H9 (cell line): ENCODE measurements around the gene AHDC1. TPM values are rescaled to one million over a fixed set of nuclear protein-coding genes. Genes with fewer than 3 reads are reported as not detected.

Source experiments
- DNase-seq: peaks from one replicate; pipeline ENCODE4 v3.0.0-alpha.2; 2017
- H2AFZ ChIP-seq: one replicate; pipeline ENCODE4 v1.6.1; 2013; ENCODE audit warnings: mild to moderate bottlenecking, low read length, control low read depth, moderate library complexity
- H2AK5ac ChIP-seq: 2 replicates; pipeline ENCODE4 v1.6.1; 2013; ENCODE audit warnings: low read length, control low read depth, mixed read lengths; ENCODE audit not compliant: insufficient read length
- H2BK120ac ChIP-seq: one replicate; pipeline ENCODE4 v1.6.1; 2013; ENCODE audit warnings: low read depth, mild to moderate bottlenecking, low read length, control low read depth, inconsistent platforms; ENCODE audit not compliant: poor library complexity, severe bottlenecking
- H2BK12ac ChIP-seq: 2 replicates; pipeline ENCODE4 v1.6.1; 2013; ENCODE audit warnings: low read length, control low read depth, mixed read lengths, low read depth; ENCODE audit not compliant: insufficient read length
- H2BK15ac ChIP-seq: 2 replicates; pipeline ENCODE4 v1.6.1; 2013; ENCODE audit warnings: low read depth, low read length, control low read depth
- H2BK20ac ChIP-seq: one replicate; pipeline ENCODE4 v1.6.1; 2013; ENCODE audit warnings: low read depth, mild to moderate bottlenecking, low read length, control low read depth, inconsistent platforms; ENCODE audit not compliant: poor library complexity, severe bottlenecking
- H2BK5ac ChIP-seq: 2 replicates; pipeline ENCODE4 v1.6.1; 2013; ENCODE audit warnings: low read length, control low read depth, mixed read lengths; ENCODE audit not compliant: insufficient read length
- H3K14ac ChIP-seq: 2 replicates; pipeline ENCODE4 v1.6.1; 2013; ENCODE audit warnings: low read length, control low read depth; ENCODE audit not compliant: insufficient read depth
- H3K18ac ChIP-seq: 2 replicates; pipeline ENCODE4 v1.6.1; 2013; ENCODE audit warnings: low read depth, mild to moderate bottlenecking, mixed read lengths, low read length, control low read depth; ENCODE audit not compliant: insufficient read length
- H3K23ac ChIP-seq: 2 replicates; pipeline ENCODE4 v1.6.1; 2013; ENCODE audit warnings: low read length, control low read depth, mixed read lengths, low read depth; ENCODE audit not compliant: insufficient read length
- H3K23me2 ChIP-seq: 2 replicates; pipeline ENCODE4 v1.6.1; 2013; ENCODE audit warnings: low read depth, mild to moderate bottlenecking, mixed read lengths, low read length, control low read depth; ENCODE audit not compliant: insufficient read length, poor library complexity, severe bottlenecking
- H3K27ac ChIP-seq: 2 replicates; pipeline ENCODE4 v1.5.1; 2013; ENCODE audit warnings: low read length, control low read depth, mixed read lengths, low read depth; ENCODE audit not compliant: insufficient read length
- H3K27me3 ChIP-seq: 2 replicates; pipeline ENCODE4 v1.6.1; 2013; ENCODE audit warnings: low read length, control low read depth, inconsistent platforms; ENCODE audit not compliant: insufficient read depth
- H3K4ac ChIP-seq: 2 replicates; pipeline ENCODE4 v1.6.1; 2013; ENCODE audit warnings: low read depth, mild to moderate bottlenecking, control low read depth, inconsistent platforms, low read length, moderate library complexity
- H3K4me1 ChIP-seq: 2 replicates; pipeline ENCODE4 v1.6.1; 2013; ENCODE audit warnings: low read length, control low read depth, inconsistent platforms; ENCODE audit not compliant: insufficient read depth
- H3K4me2 ChIP-seq: 2 replicates; pipeline ENCODE4 v1.6.1; 2013; ENCODE audit warnings: low read length, control low read depth, mixed read lengths; ENCODE audit not compliant: insufficient read length, insufficient read depth
- H3K56ac ChIP-seq: 2 replicates; pipeline ENCODE4 v1.6.1; 2013; ENCODE audit warnings: low read depth, mild to moderate bottlenecking, mixed read lengths, low read length, control low read depth; ENCODE audit not compliant: insufficient read length
- H3K79me1 ChIP-seq: 2 replicates; pipeline ENCODE4 v1.6.1; 2013; ENCODE audit warnings: low read depth, mild to moderate bottlenecking, moderate library complexity, low read length, control low read depth, inconsistent platforms; ENCODE audit not compliant: insufficient read depth, poor library complexity, severe bottlenecking
- H3K79me2 ChIP-seq: 2 replicates; pipeline ENCODE4 v1.6.1; 2013; ENCODE audit warnings: low read length, control low read depth, inconsistent platforms; ENCODE audit not compliant: insufficient read depth
- H3K9ac ChIP-seq: 2 replicates; pipeline ENCODE4 v1.6.1; 2013; ENCODE audit warnings: low read length, control low read depth, mixed read lengths; ENCODE audit not compliant: insufficient read length; ENCODE audit errors: extremely low read depth
- H3K9me3 ChIP-seq: one replicate; pipeline ENCODE4 v1.6.1; 2013; ENCODE audit warnings: low read depth, low read length, inconsistent platforms; ENCODE audit not compliant: control insufficient read depth
- H3T11ph ChIP-seq: one replicate; pipeline ENCODE4 v1.6.1; 2013; ENCODE audit warnings: mild to moderate bottlenecking, low read length, control low read depth, inconsistent platforms
- H4K20me1 ChIP-seq: one replicate; pipeline ENCODE4 v1.6.1; 2013; ENCODE audit not compliant: control insufficient read depth, insufficient read length, insufficient read depth
- H4K5ac ChIP-seq: 2 replicates; pipeline ENCODE4 v1.6.1; 2013; ENCODE audit warnings: low read depth, mild to moderate bottlenecking, mixed read lengths, low read length, control low read depth; ENCODE audit not compliant: insufficient read length
- H4K8ac ChIP-seq: replicated peaks from 2 replicates; pipeline ENCODE4 v1.6.1; 2013; ENCODE audit warnings: low read length, control low read depth, mixed read lengths, low read depth; ENCODE audit not compliant: insufficient read length
- H4K91ac ChIP-seq: 2 replicates; pipeline ENCODE4 v1.6.1; 2013; ENCODE audit warnings: low read depth, mild to moderate bottlenecking, moderate library complexity, mixed read lengths, low read length, control low read depth; ENCODE audit not compliant: insufficient read length
- H3K27ac Mint-ChIP-seq, 3 experiments: 2 replicates in 2 of 3; 3 replicates in 1 of 3; pipeline ENCODE4 v1.8.0; 2020 to 2021; ENCODE audit warnings: mixed read lengths in 3 of 3, mild to moderate bottlenecking in 1 of 3, moderate library complexity in 1 of 3
- H3K27me3 Mint-ChIP-seq: 2 replicates; pipeline ENCODE4 v1.8.0; 2021; ENCODE audit warnings: low read depth, mild to moderate bottlenecking, moderate library complexity, mixed read lengths
- H3K36me3 Mint-ChIP-seq, 3 experiments: 2 replicates in 2 of 3; 3 replicates in 1 of 3; pipeline ENCODE4 v1.8.0; 2020 to 2021; ENCODE audit warnings: low read depth in 3 of 3, mixed read lengths in 3 of 3; ENCODE audit not compliant: insufficient read depth in 1 of 3
- H3K4me1 Mint-ChIP-seq, 2 experiments: 2 replicates each; pipeline ENCODE4 v1.8.0; 2020; ENCODE audit warnings: mixed read lengths in 2 of 2
- H3K4me3 Mint-ChIP-seq, 2 experiments: 2 replicates in 1 of 2; 3 replicates in 1 of 2; pipeline ENCODE4 v1.8.0; 2020 to 2021; ENCODE audit warnings: mild to moderate bottlenecking in 2 of 2, mixed read lengths in 2 of 2, moderate library complexity in 1 of 2
- H3K9me3 Mint-ChIP-seq, 2 experiments: 2 replicates in 1 of 2; 3 replicates in 1 of 2; pipeline ENCODE4 v1.8.0; 2020; ENCODE audit warnings: mild to moderate bottlenecking in 2 of 2, mixed read lengths in 2 of 2, moderate library complexity in 1 of 2
- CTCF ChIP-seq: fragments of 200-600 bp; sonication (generic); conservative IDR thresholded peaks from 3 replicates; pipeline ENCODE4 v1.8.0; 2021; ENCODE audit warnings: antibody characterized with exemption, mild to moderate bottlenecking
- WGBS: extraction: QIAGEN DNeasy Blood & Tissue Kit; methylation state at CpG from one replicate; pipeline ENCODE4 v1.1.7; 2013; ENCODE audit warnings: missing lambda C conversion rate, low lambda C conversion rate, mixed read lengths; ENCODE audit not compliant: insufficient read length; ENCODE audit errors: extremely low coverage; 5-methylcytosine and 5-hydroxymethylcytosine counted together
- total RNA-seq: library from RNA; stranded (reverse); gene quantifications from 2 replicates; pipeline ENCODE4 v1.2.1, GENCODE V29; 2021

Gene AHDC1
- total RNA-seq, 1 experiment from 2014 or later = 29.4 TPM

GRCh38 chr1:27521861-27522431, 82.0 kb downstream of the AHDC1 start:
- H2AFZ ChIP-seq = no peak overlapping the region
- no peak overlapping the region for H3K9ac ChIP-seq
- Mint-ChIP-seq H3K36me3 (no peaks in the 10 kb centered on the region; a peak in 1 of 7 replicates), H3K4me1 (peaks cover 58 to 70% of the 10 kb centered on the region in 2 experiments), H3K4me3 (no peak overlapping the region; a peak in 2 of 5 replicates), H3K27me3 (peaks cover 4% of the 10 kb centered on the region; the same call in 1 of the 2 replicates), H3K9me3 (no peaks in the 10 kb centered on the region; a peak in 2 of 5 replicates), H3K27ac (peak overlapping the region in 2 of 3 experiments; percentile 22 to 57; a peak in 2 of 7 replicates)
- no peak overlapping the region for H2BK12ac ChIP-seq
- no peak overlapping the region for H2AK5ac ChIP-seq
- H3K27ac ChIP-seq = no peak overlapping the region
- no peaks in the 10 kb centered on the region for H3K9me3 ChIP-seq
- no peaks in the 10 kb centered on the region for H3K79me2 ChIP-seq
- H3T11ph ChIP-seq = no peak overlapping the region
- H3K4ac ChIP-seq = no peak overlapping the region
- H4K8ac ChIP-seq = no peak overlapping the region
- H4K91ac ChIP-seq = no peak overlapping the region
- H4K5ac ChIP-seq = no peak overlapping the region
- no peaks in the 10 kb centered on the region for H3K23me2 ChIP-seq
- no peak overlapping the region for H3K56ac ChIP-seq
- H4K20me1 ChIP-seq = no peaks in the 10 kb centered on the region
- H3K14ac ChIP-seq = no peak overlapping the region
- WGBS = no CpG with 5 or more reads among the region's 9 CpGs
- H2BK20ac ChIP-seq = no peak overlapping the region
- H3K79me1 ChIP-seq = no peaks in the 10 kb centered on the region
- no peak for TF ChIP-seq CTCF
- no peak overlapping the region for H3K23ac ChIP-seq
- no peak overlapping the region for H2BK5ac ChIP-seq
- DNase-seq = no peak
- no peak overlapping the region for H3K4me2 ChIP-seq
- H3K18ac ChIP-seq = no peak overlapping the region
- no peak overlapping the region for H2BK120ac ChIP-seq
- peaks cover 12% of the 10 kb centered on the region for H3K4me1 ChIP-seq
- H2BK15ac ChIP-seq = no peak overlapping the region
- H3K27me3 ChIP-seq = no peaks in the 10 kb centered on the region
